COLO829 (cell line): ENCODE measurements around the gene RGS10.
"Not testable (repeated sequence)": the region's sequence is repeated elsewhere in the genome, so short reads cannot be mapped to it uniquely, and the experiment has no call there.

ENCODE experiments used
- DNase-seq: peaks from one replicate; pipeline ENCODE4 v3.0.0; 2012; ENCODE audit warnings: low spot score

RGS10 gene

GRCh38 chr10:119542357-119542987 is at the start of gene RGS10:
Gene RGS10 (minus strand): TSS chr10:119542719. CDS start chr10:119542638, 81 bp downstream.
- peak; percentile 14 for DNase-seq

GRCh38 chr10:119588071-119588470 is 45.6 kb upstream of the RGS10 start:
- DNase-seq, result no peak

GRCh38 chr10:119578355-119578754 is 35.8 kb upstream of the RGS10 start:
- no peak for DNase-seq

GRCh38 chr10:119575991-119576390 is 33.5 kb upstream of the RGS10 start:
- no peak for DNase-seq

GRCh38 chr10:119575506-119575905 is 33.0 kb upstream of the RGS10 start:
- DNase-seq, result no peak

- DNase-seq, result no peak
These were observed 25.5 kb upstream of the RGS10 start for GRCh38 chr10:119567978-119568377.

GRCh38 chr10:119562097-119562496 is 19.6 kb upstream of the RGS10 start:
- no peak for DNase-seq

- not testable (repeated sequence) for DNase-seq
These were observed 17.0 kb upstream of the RGS10 start for GRCh38 chr10:119559511-119559910.

- DNase-seq, result not testable (repeated sequence)
These were observed 13.6 kb upstream of the RGS10 start for GRCh38 chr10:119556081-119556480.

GRCh38 chr10:119555178-119555784 is 12.8 kb upstream of the RGS10 start:
- DNase-seq, result no peak

- no peak for DNase-seq
These were observed 8.3 kb upstream of the RGS10 start for GRCh38 chr10:119550827-119551226.

GRCh38 chr10:119549247-119549999 is 6.9 kb upstream of the RGS10 start:
- DNase-seq, result no peak

- no peak for DNase-seq
These were observed 3.5 kb upstream of the RGS10 start for GRCh38 chr10:119546009-119546408.

GRCh38 chr10:119545310-119545709 is 2.8 kb upstream of the RGS10 start:
- no peak for DNase-seq

- DNase-seq, result no peak
These were observed 1.5 kb upstream of the RGS10 start for GRCh38 chr10:119543814-119544642.

GRCh38 chr10:119542988-119543813 is 682 bp upstream of the RGS10 start:
- no peak for DNase-seq

GRCh38 chr10:119541459-119542356 is 811 bp downstream of the RGS10 start:
- DNase-seq, result no peak

GRCh38 chr10:119541046-119541445 is 1.5 kb downstream of the RGS10 start:
- DNase-seq, result no peak

GRCh38 chr10:119540038-119540437 is 2.5 kb downstream of the RGS10 start:
- no peak for DNase-seq

- DNase-seq, result no peak
These were observed 3.1 kb downstream of the RGS10 start for GRCh38 chr10:119539359-119539825.
